GM18873 (cell line): ENCODE measurements around the gene GRHPR.

Source experiments
- ATAC-seq: cut with Tn5 transposase; IDR thresholded peaks from one replicate; pipeline ENCODE4 v1.9.1; 2021; ENCODE audit warnings: mild to moderate bottlenecking, moderate library complexity, moderate number of reproducible peaks; ENCODE audit not compliant: unreplicated experiment, low FRiP score

Gene GRHPR

DNA sequence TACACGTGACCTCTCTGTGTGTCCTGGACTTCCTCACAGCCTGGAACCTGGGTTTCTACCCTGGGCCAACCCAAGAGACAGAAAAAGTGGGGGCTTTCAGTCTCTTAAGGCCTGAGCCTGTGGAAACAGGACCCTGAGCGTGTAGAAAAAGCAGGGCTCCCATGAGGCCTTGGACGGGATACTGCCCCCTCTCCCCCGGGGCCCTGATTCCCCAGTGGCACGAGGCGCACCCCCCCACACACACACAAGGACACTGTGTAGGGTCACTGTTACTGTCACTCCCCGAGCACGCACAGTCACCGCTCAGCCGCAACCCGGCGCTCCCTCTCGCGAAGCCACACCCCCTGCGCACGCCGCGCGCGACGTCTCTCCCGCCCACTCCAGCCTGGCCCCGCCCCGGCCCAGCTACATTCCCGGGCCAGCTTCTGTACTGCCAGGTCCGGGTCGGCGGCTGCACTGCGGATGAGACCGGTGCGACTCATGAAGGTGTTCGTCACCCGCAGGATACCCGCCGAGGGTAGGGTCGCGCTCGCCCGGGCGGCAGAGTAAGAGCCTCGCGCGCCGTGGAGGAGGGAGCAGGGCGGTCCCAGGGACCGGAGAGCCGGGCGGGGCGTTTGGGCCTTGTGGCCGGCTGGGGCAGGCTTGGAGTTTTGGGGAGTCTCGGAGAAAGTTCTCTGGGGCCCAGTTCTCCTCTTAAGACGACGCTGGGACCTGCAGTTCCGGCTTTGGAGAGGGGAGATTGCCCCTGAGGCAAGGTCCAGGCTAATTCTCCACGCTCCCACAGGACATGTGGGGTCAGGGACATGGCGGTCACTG is at the start of gene GRHPR:
Gene GRHPR (plus strand): TSS at position 408 of the 816 bp plus-strand sequence. CDS start 55 bp downstream, at position 463.
- ATAC-seq, result peak; percentile 88

DNA sequence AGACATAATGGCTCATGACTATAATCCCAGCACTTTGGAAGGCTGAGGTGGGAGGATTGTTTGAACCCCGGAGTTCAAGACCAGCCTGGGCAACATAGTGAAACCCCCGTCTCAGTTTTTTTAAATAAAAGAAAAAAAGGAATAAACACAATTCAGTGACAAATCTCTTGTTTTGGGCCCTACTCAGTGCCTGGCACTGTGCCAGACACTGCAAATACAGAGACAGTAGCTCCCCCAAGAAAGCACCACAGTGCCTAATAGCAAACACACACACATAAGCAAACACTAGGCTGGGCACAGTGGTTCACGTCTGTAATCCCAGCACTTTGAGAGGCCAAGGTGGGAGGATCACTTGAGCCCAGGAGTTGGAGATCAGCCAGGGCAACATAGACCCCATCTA is 49.7 kb upstream of the GRHPR start:
- no peak for ATAC-seq

DNA sequence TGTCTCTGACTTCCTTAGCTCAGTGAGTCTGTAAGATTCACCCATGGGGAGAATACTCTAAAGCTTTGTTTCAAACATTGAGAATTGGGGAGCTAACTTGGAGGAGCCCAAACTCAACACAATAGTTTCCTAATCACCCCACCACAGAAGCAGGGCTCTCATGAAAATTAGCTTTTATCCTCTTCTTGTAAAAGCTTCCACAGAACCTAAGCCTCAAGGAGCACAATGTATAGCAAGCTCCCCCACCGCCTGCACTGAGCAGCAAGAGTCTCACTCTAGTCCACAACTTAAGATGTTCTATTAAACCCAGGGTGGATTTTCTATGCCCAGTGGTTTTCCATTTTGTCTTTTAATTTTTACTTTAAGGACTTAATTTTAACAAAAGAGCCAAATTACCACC is 48.9 kb upstream of the GRHPR start:
- ATAC-seq, result no peak

DNA sequence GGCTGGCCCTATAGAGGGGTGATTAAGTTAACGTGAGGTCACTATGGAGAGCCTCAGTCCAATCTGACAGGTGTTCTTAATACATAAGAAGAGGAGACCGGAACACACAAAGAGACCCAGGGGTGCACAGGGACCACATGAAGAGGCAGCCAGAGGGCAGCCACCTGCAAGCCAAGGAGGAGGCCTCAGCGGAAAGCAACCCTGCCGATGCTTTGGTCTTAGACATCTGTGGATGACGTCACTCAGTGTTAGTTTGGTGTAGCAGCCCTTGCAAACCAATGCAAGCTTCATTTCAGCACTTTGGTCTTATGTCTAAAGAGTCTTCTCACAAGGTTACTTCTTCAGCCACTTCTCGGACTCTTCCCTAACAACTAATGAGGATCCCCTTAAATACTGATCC is 47.6 kb upstream of the GRHPR start:
- peak; percentile 31 for ATAC-seq

DNA sequence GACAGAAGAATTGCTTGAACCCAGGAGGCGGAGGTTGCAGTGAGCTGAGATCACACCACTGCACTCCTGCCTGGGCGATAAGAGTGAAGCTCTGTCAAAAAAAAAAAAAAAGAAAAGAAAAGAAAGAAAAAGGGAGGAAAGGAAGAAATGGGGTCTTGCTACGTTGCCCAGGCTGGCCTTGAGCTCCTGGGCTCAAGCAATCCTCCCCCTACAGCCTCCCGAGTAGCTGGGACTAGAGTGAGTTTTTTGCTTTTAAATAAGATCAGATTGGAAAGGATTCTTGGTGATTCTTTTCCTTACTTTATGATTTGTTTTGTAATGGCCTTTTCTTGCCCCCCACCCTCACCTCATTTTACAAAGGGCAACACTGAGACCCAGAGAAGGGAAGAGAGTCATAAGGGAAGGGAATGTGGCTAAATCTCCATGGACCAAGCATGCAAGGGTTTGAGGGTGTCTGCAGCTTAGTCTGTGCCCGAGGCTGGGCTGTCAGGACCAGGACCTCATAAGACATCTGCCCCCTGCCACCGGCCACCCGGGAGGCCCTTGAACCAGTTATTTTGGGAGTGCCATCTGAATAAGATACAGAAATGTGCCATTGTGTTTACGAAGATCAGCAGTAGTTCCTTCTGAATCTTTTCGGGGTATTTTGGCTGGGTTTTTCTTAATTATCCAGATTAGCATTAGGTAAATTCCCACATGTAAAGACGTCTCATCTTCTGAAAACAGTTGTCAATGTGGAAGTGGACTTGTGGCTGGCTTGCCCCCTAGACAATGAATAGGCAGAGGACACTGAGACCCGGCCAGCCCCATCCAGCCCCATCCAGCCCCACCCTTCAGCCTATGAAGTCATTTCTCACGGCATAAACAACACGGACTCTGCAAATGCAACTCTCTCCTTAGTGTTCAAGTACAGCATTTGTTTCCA is 44.5 kb upstream of the GRHPR start:
- no peak for ATAC-seq

DNA sequence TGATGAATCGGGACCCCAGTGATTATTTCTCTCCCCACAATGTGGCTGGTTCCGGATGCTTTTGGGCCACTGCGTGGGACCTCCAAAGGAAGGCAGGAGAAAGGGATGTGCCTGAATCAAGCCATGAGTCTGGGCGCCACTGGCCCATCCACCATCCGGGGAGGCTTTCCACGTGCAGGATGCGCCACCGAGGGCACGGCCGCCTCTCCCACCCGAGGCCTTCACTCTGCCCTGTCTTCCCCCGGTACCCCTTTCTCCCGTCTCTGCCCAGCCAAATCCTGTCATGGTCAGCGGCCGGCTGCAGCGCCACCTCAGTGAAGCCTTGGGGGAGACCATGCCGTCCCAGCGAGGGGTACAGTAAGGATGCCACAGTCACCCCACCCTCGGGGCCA is 43.9 kb upstream of the GRHPR start:
- ATAC-seq, result no peak

DNA sequence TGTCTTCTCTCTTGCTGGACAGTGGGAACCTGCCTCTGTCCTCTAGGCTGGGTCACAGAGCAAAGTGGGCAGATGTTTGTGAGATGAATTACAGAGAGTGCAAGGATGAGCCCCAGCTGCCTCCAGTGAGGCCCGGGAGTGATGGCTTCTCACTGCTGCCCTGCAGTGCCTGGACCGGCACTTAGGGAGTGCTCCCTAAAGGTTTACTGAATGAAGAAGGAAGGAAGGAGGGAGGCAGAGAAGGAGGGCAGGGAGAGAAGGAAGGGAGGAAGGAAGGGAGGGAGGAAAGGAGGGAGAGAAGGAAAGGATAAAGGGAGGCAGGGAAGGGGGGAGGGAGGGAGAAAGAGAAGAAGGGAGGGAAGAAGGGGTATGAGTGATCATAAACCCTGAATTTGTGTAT is 42.7 kb upstream of the GRHPR start:
- no peak for ATAC-seq

DNA sequence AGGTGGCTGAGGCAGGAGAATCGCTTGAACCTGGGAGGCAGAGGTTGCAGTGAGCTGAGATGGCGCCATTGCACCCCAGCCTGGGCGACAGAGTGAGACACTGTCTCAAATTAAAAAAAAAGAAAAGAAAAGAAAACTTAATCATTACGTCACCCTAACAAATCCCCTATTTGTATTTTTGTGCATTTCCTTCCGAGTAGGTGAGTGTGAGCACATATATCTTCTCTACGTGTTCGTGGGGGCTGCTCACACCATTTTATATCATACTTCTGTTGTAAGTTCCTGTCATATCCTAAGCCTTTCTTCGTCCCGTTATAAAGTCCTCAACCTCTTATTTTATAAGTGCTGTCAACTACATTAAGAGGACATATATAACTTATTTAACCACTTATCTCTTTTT is 41.9 kb upstream of the GRHPR start:
- ATAC-seq, result no peak

DNA sequence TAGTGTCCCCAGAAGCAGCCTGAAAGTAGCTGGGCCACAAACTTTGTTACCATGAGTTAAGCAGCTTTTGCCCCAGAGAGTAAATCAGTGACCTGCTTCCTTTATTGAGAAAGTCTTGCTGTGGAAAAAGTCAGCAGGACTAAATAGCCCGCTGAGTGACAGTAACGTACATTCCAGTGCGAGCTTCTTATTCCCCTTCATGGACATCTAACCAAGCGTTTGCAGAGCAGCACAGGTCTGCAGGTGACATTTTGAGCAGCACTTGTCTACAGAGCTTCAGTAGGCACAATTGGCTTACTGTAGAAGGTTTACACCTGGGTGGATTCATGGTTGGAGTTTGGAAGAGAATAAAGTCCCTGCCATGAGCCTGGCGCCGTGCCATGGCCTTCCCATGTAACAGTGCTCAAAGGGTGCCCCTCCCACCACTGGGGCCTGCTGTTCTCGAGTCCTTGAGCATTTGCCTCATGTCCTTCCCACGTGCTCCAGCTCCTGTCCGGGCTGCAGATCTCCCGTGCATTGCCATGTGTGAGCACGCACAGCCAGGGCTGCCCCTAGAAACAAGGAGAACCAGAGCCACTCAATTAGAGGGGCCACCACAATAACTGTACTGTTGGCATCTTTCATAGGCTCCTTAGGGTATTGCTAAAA is 41.3 kb upstream of the GRHPR start:
- no peak for ATAC-seq

DNA sequence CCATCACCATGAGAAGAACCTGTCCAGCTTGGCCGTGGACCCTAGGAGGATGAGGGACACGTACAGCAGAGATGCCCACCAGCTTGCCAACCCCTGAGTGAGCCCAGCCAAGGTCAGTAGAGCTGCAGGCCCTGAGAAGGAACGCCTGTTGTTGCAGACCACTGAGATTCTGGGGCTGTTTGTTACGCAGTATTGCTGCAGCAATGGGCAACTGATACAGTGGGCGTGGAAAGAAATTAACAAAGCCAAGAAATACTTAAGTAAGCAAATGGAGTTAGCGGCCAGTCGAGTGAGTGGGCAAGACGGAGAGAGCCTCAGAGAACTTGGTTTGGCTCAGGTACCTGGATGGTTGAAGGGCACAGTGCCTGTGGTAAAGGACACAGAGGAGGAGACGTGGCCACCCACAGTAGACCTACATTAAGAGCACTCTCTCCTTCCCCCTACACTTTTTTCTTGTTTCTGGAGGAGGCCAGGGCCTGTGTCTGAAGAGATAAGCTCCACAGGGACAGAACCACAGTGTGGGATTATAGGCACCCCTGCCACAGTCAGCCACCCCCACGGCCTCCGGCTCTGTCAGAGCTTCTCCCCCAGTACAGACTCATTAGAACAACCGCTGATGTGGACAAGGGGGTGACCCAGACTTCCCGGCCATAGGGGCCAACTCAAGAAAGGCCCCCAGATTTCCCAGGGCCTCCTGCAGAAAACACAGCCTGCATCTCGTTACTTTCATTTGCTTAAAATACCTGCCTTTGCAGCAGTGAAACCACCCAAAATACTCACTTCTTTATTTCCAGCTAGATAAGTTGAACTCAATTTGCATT is 40.1 kb upstream of the GRHPR start:
- no peak for ATAC-seq

DNA sequence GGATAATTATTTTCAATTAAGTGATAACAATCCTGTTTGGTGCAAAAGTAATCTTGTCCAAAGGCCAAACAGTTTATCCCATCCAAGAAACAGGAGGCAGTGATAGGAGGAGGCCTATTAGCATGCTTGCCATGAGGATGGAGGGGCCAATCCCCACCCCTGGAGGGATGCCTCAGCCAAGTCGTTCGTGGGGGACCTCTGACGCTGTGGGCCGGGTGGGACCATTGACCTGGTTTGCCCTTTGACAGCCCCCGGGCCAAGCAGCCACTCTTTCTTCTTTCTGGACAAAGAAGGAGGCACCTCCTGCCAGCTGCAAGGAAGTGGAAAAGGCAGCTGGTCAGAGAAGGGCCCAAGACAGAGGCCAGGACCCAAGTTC is 39.5 kb upstream of the GRHPR start:
- ATAC-seq, result no peak

DNA sequence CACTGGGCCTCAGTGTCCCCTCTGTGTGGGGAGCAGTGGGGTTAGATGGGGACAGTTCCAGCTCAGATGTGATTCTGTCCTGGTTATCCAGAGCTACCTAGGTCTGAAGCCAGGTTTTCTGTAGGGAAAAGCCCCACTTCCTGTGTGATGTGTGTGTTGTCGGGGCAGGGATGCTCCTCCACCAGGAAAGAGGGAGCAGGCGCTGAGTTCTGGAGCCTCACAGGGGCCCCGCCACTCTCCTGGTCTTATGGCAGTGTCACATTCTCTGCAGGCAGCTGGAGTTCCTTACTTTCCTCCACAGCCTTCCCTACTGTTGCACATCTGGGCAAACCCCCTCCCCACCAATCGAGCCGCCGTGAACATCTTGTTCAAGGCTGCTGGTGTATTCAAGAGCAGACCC is 39.1 kb upstream of the GRHPR start:
- ATAC-seq, result no peak

DNA sequence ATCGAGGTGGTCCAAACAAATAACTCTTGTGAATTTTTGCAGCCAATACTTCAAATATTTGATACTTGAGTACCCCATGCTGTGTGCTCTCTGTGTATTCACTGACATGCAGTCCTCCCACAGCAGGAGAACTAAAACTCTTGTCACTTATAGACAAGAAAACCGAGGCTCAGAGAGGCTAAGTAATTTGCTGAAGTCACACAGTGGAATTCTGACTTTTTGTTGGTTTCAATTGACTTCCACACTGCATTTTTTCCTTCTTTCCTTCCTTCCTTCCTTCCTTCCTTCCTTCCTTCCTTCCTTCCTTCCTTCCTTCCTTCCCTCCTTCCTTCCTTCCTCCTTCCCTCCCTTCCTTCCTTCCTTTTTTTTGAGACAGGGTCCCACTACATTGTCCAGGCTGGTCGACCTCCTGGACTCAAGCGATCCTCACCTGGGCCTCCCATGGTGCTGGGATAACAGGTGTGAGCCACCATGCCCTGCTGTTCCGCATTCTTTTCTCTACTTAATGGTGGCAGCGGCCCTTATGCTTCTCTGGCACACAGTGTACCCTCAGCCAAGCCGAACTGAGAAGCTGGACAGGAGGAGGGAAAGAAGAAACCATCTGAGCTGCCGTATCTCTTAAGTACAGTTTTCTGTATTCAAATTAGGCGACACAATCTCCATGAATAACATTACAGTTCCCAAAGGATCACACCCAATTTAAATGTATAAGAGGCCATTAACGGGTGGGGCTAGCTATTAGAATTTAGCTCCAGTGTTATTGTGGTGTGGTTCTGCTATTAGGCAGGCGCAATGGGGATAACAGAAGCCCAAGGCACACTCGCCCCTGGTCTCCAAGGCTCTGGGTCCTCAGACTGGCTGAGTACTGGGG is 38.4 kb upstream of the GRHPR start:
- ATAC-seq, result no peak

DNA sequence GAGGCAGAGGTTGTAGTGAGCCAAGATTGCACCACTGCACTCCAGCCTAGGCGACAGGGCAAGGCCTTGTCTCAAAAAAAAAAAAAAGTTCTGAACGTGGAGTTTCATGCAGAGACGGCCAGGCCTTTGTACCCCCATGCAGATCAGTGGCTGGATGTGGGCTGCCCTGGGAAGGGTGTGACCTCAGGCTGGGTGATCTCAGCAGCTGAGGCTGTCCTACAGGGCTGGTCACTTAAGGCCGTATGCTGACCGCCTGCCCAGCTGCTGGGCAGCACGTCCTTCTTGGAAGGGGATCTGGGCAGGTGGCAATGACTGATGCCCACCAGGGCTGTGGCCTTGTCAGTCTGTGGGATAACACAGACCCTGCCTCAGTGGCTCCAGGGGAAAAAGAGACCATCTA is 37.2 kb upstream of the GRHPR start:
- ATAC-seq, result no peak

DNA sequence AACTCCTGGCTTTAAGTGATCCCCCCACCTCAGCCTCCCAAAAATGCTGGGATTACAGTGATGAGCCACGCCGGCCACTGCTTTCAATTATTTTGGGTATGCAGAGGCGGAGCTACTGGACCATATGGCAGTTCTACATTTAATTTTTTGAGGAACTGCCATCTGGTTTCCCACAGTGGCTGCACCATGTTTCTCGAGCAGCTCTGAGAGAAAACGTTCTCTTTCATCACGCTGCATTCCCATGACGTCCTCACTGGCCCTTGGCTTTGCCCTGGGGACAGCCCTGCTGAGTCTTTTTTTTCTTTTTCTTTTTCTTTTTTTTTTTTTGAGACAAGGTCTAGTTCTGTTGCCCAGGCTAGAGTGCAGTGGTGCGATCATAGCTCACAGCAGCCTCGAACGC is 35.5 kb upstream of the GRHPR start:
- no peak for ATAC-seq

DNA sequence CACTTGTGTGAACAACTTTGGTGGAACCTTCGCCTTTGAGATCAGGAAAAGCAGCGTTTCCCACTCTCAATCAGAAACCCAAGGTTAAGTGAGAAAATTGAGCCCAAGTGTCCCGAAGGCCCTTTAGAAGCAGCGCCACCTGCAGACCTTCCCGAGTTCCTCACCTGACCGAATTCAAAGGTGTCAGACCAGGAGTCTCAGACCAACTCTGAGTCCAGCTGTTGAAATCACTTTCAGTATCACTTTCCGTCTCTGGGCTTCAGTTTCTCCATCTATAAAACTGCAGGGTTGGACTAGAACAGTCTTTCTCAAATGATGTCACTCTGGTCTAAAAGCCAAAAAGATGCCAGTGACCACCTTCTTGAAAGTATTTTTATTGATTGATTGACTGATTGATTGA is 31.7 kb upstream of the GRHPR start:
- ATAC-seq, result peak; percentile 90

DNA sequence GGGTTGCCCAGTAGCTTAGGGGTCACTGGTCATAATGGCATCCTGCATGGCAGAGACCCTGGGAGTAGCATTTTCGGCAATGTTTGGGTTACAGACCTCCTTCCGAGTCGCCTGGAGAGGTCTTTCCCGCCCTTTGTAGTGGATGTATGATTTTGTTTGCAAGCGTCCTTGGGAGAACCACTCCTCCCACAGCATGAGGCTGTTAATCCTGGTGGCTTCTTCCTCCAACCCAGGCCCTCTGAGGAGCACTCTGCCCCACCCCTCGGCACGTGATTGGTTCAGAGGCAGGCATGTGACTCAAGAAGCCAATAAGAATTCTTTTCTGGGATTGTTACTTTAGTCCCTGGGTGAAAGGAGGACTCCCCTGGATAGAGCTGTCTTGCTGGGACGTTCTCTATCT is 30.2 kb upstream of the GRHPR start:
- ATAC-seq, result no peak

DNA sequence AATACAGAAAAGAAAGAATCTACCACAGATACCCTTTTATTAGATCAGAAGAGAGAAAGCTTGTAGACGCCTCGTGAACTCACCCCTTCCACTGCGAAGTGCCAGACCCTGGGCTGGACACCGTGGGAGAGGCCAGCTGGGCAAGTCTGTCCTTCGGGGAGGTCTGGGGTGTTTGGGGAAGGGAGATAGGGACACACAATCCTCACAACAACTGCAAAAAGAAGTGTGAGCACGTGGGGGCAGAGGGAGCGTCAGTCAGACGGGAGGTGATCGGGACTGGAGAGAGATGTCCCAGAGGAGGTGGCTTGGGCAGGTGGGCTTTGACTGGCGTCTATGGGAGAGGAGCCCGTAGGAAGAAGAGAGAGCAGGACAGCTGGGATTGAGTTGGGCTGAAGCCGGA is 27.3 kb upstream of the GRHPR start:
- ATAC-seq, result no peak

DNA sequence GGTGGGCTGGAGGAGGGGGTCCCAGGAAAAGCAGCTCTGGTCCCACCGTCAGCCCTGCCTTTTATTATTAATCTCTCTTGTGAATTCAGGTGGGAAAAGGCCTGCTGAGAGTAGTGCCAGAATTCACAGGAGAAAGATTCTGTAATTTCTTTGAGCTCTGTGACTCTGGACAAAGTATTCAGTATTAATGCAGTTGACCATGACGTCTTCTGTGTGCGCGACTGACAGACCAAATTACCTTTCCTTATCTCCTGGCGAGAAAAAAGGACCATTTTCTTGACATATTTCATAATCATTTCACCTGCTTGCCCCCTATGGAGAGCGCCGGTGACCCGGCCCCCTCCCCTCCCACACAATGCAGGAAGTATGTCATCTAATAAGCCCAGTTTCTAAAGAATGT is 26.8 kb upstream of the GRHPR start:
- ATAC-seq, result no peak
